Activated effector memory CD4-positive, alpha-beta T cell treated with anti-CD3 and anti-CD28 coated beads, Interleukin-2, amount 50 U/mL, for 16 hours (primary cell): Measurements from ENCODE around the gene DAG1.
"Not testable (repeated sequence)": the region's sequence is repeated elsewhere in the genome, so short reads cannot be mapped to it uniquely, and the experiment has no call there.

ENCODE experiments used
- DNase-seq: peaks from one replicate; pipeline ENCODE4 v3.0.0-alpha.2; 2020

The DAG1 gene

DNA sequence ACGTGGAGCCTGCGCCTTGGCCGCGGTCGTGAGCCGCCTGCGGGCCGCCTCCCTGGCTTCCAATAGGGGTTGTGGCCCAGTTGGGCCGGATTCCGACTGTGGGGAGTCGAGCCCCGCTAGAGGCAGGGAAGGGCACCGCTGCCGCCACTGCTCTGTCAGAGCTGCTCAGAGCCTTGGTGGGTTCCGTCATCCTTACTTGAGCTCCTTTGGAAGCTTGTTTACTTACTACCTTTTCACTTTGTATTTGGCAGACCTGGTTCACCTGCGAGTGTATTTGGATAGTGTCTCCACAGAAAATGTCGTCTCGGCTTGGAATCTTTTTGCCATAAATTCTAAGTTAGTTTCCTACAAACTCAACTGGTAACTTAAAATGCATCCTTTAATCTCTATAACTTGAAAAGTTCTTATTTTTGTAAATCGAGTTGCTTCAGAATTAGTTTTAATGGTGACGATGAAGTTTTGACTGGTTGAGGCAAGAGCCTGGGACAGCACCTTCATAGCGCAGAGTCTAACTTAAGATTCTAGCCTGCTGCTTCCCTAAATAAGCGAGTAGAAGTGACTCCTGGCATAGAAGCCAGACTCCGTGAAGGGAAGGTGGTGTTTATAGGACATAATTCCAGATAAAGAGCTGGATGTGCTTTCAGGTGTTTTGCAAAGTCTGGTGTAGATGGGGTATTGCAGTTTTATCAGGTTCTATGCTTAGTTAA lies 800 bp downstream of the DAG1 start:
- DNase-seq, result no peak

DNA sequence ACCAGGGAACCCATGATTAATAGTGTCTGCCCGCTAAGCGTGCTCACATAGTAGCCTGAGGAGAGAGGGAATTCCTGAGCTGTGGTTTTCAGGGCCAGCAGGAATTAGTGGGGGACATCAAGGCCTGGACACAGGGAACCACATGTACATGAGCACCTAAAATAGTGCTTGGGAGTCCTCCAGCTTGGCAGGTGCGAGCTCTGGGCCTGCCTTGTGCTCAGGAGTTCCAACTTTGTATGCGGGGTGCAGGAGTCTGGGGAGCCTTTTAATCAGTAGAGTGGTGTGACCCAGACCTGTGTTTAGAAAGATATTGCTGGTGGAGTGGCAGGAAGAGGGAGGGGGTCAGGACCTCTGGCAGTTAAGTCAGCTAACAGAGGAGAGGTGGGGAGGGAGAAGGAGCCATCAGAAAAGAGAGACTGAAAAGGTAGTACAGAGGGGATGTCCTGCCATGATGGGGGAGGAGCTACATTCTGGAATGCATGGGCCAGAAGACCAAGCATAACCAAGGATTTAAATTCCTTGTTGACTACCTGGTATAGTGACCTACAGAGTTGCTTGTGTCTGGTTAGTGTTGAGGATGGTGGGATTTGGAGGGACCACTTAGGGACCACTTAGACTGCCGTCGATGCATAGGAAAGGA lies 1.9 kb downstream of the DAG1 start:
- DNase-seq, result no peak

GRCh38 chr3:49476563-49476962 lies 6.5 kb downstream of the DAG1 start:
- DNase-seq, result no peak

GRCh38 chr3:49482766-49483165 lies 12.7 kb downstream of the DAG1 start:
- DNase-seq, result no peak

DNA sequence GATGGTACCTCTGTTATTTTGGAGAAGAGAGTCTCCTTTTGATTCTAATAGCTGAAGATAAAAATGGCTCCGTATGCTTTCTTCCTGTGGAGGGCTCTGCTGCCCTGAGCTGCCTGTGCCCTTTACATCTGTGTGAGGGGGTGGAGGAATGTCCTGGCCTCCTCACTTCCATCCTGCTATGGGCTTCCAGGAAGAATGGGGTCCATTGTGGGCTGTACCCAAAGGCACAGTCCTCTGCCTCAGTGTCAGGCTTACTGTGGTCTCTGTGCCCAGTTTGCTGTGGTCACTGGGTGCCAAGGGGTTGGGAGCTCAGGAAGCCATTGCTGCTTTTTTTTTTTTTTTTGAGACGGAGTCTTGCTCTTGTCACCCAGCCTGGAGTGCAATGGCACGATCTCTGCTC lies 14.4 kb downstream of the DAG1 start:
- no peak for DNase-seq

DNA sequence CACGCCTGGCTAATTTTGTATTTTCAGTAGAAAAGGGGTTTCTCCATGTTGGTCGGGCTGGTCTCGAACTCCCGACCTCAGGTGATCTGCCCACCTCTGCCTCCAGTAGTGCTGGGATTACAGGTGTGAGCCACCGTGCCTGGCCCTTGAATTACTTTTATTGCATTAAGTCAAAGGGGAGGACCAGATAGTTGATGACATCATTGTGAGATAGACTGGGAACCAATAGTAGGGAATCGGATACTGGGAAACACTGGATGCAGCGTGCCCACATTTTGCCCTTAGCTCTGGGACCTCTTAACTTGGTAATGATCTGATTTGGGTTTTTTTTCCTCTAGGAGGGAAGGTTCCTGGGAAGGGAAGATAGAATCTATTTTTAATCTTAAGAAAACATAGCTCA lies 19.2 kb downstream of the DAG1 start:
- no peak for DNase-seq

DNA sequence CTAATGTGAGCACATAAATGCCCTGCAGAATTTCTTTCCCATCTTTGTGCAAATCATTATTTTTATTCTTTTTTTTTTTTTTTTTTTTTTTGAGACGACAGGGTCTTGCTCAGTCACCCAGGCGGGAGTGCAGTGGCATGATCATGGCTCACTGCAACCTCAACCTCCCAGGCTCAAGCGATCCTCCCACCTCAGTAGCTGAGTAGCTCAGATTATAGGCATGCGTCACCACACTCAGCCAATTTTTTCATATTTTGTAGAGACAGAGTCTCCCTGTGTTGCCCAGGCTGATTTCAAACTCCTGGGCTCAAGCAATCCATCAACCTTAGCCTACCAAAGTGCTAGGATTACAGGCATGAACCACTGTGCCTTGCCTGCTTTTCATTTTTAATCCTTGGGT lies 22.9 kb downstream of the DAG1 start:
- no peak for DNase-seq

- DNase-seq, result no peak
These were observed 23.8 kb downstream of the DAG1 start for GRCh38 chr3:49493901-49494300.

- no peak for DNase-seq
These were observed 25.0 kb downstream of the DAG1 start for GRCh38 chr3:49495023-49495422.

GRCh38 chr3:49496845-49497244 lies 26.8 kb downstream of the DAG1 start:
- not testable (repeated sequence) for DNase-seq

DNA sequence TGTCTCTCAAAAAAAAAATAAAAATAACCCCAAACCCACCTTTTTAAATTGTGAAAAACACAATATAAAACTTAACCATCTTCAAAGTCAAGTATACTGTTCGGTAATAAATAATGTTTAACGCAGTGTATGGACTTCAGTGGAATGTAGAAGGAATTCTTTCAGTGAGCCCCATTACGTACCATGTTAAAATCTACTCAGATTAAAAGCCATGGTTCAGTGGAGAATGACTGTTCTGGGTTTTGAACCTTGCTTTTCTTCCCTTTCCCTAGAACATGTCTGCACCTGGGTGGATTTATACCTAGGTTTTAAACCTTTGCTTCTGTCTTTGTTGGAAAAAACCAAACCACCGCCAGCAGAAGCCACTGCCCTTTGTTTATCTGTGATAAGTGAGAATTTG lies 27.5 kb downstream of the DAG1 start:
- DNase-seq, result no peak

GRCh38 chr3:49498239-49498638 lies 28.2 kb downstream of the DAG1 start:
- no peak for DNase-seq

GRCh38 chr3:49498648-49499047 lies 28.6 kb downstream of the DAG1 start:
- no peak for DNase-seq

- DNase-seq, result no peak
These were observed 30.2 kb downstream of the DAG1 start for GRCh38 chr3:49500205-49500731.

DNA sequence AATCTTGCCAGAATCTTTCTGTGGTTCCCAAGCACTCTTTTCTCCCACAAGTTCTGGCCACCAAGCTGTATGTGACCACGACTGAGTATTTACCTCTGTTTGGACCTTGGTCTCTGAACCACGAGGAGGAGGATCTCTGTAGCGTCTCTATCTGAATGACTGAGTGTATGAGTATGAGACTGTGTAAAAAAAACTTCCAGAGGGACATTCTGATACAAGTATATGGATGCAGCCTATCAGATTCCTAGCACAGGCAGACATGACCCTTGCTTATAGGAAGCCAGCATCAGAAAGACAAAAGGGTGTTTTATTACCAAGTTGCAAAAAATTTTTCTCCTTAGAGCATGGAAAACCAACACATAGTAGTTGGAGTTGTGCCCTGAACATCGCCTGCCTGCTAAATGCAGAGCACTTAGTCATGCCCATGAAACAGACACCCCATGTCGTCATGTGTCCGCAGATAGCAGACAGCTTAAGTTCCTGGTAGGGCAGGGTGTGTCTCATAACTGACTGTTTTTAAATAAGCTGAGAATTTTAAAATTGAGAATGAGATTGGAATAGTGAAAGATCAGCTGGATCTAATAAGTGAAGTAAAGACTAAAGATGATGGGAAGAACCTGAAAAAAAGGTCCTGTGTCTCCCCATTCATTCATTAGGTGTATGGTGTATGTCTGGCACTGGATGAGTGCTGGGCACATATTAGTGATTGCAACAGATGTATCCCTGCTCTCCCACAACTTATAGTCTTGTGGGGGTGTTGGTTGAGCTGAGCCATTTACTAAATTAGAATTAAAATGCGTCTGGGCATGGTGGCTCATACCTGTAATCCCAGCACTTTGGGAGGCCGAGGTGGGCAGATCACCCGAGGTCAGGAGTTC lies 30.9 kb downstream of the DAG1 start:
- DNase-seq, result no peak

GRCh38 chr3:49501842-49502241 lies 31.8 kb downstream of the DAG1 start:
- no peak for DNase-seq

GRCh38 chr3:49506906-49507305 lies 36.8 kb downstream of the DAG1 start:
- no peak for DNase-seq

GRCh38 chr3:49509028-49509561 lies 39.0 kb downstream of the DAG1 start:
- DNase-seq, result no peak

- DNase-seq, result no peak
These were observed 41.6 kb downstream of the DAG1 start for GRCh38 chr3:49511639-49512038.

- DNase-seq, result no peak
These were observed 42.8 kb downstream of the DAG1 start for GRCh38 chr3:49512781-49513355.

GRCh38 chr3:49513494-49514124 lies 43.5 kb downstream of the DAG1 start:
- DNase-seq, result no peak

DNA sequence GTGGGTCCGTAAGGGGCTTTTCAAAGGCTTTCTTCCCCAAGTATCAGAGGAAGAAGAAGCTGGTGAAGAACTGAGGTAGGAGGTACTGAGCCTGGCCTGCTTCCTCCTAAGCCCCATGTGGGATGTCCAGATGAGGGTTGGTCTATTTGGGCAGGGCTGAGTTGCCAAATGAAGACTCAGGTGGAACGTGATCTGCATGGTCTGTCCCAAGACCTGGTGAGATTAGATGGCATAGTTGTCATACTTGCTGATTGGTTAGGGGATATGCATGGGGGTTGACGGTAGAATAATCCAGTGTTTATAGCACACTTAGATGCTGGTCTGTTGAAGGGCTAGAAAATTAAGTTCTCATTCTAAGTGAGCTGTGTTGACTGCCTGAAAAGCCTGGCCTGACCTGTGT lies 47.9 kb downstream of the DAG1 start:
- no peak for DNase-seq

GRCh38 chr3:49518441-49518840 lies 48.4 kb downstream of the DAG1 start:
- DNase-seq, result no peak
